ENCODE data around the gene C12orf57.

C12orf57 gene

DNA sequence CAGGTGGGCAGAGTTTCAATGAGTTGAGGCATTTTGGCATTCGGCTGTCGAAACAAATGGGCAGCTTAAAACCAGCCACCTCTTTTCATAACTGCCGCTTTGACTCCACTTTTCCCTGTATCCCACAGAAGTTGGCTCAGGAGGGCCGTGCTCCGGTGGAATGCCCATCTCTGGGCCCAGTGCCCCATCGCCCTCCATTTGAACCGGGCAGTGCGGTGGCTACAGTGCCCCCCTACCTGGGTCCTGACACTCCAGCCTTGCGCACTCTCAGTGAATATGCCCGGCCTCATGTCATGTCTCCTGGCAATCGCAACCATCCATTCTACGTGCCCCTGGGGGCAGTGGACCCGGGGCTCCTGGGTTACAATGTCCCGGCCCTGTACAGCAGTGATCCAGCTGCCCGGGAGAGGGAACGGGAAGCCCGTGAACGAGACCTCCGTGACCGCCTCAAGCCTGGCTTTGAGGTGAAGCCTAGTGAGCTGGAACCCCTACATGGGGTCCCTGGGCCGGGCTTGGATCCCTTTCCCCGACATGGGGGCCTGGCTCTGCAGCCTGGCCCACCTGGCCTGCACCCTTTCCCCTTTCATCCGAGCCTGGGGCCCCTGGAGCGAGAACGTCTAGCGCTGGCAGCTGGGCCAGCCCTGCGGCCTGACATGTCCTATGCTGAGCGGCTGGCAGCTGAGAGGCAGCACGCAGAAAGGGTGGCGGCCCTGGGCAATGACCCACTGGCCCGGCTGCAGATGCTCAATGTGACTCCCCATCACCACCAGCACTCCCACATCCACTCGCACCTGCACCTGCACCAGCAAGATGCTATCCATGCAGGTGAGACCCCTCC is 5.2 kb upstream of the C12orf57 start:
- DNase-seq, result no peak

DNA sequence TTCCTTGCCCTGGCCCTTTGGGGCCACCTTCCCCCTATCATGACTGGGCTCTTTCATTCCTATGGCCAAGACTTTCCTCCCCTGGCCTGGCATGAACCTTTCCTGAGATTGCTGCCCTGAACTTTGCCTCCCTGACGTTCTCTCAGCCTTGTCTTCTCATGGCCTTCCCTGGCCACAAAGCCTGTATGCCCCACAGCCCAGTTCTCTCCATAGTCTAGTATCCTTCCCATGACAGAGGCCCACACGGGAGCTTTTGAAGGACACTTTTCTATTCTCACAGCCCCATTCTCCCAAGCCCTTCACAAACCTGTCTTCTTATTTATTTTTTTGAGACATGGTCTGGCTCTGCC is 4.7 kb upstream of the C12orf57 start:
- no peak for DNase-seq

DNA sequence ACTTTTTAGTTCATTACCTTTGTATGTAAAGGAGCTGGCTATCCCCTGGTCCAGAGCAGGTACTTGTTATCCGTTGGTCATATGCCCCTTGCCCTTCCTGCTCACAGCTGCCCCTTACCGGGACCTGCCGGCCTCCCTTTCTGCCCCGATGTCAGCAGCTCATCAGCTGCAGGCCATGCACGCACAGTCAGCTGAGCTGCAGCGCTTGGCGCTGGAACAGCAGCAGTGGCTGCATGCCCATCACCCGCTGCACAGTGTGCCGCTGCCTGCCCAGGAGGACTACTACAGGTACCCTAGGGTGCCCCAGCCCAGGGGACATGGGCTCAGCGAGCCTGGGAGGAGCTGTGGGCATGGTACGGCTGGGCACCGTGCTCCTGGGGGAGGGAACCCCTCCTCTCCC is 2.6 kb upstream of the C12orf57 start:
- DNase-seq, result no peak

DNA sequence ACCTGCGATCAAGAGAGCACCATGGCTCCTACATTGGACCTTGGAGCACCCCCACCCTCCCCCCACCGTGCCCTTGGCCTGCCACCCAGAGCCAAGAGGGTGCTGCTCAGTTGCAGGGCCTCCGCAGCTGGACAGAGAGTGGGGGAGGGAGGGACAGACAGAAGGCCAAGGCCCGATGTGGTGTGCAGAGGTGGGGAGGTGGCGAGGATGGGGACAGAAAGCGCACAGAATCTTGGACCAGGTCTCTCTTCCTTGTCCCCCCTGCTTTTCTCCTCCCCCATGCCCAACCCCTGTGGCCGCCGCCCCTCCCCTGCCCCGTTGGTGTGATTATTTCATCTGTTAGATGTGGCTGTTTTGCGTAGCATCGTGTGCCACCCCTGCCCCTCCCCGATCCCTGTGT is 2.0 kb upstream of the C12orf57 start:
- DNase-seq, result no peak

DNA sequence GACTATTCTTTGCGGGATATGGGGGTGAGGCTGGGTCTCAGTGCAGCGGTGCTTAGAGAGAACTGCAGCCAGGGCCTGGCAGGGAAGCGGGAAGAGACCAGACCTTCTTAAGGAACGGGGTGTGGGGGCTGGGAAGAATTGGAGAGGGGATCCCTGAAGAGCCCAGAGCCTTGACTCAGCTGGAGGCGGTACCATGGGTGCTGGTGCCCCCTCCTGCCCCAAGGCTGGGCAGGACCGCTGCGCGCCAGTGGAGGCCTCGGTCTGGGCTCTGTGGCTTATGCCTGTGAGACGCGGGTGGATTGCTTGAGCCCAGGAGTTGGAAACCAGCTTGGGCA is 1.5 kb upstream of the C12orf57 start:
- DNase-seq, result no peak

DNA sequence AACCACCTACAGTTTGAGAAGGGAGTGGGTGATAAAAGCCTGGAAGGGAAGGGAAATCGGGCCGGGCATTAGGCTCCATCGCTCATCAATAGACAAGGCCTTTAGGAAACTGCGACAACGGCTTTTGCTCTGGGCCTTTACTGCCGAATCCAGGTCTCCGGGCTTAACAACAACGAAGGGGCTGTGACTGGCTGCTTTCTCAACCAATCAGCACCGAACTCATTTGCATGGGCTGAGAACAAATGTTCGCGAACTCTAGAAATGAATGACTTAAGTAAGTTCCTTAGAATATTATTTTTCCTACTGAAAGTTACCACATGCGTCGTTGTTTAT is 467 bp upstream of the C12orf57 start:
- peak; percentile 97 for DNase-seq

DNA sequence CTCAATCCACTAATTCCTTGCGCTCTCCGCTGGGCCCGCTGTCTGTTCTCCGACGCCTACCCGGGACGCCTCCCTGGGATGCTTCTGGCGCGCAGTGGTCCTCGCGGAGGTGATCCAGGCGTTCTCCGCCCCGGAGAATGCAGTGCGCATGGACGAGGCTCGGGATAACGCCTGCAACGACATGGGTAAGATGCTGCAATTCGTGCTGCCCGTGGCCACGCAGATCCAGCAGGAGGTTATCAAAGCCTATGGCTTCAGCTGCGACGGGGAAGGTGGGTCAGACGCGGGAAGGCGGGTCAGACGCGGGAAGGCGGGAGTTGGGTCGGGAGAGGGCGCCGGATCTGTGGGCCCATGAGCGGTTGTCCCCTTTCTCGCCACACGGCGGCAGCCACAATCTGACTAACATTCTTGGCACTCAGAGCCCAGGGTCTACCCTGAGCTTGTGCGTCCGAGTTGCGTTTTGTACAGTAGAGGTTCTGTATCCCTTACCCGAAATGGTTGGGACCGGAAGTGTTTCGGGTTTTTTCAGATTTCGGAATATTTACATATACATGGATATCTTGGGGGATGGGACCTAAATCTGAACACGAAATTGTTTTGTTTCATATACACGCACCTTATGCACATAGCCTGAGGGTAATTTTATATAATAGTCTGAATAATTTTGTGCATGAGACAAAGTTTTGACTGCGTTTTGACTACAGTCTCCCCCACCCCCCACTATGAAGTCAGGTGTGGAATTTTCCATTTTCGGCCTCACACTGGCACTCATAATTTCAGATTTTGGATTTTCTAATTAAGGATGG is 762 bp downstream of the C12orf57 start:
- DNase-seq, result peak; percentile 97

DNA sequence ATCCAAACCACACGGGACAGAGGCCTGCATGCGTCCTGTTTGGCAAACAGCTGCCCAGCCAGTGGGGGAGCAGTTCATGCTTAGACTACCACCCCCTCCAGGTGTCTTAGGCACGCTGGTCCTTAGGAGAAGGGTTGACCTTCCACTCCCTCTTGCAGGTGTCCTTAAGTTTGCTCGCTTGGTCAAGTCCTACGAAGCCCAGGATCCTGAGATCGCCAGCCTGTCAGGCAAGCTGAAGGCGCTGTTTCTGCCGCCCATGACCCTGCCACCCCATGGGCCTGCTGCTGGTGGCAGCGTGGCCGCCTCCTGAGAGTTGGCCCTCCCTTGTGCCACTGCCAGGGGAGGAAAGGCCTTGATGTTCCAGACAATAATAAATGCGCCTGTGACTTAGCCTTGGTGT is 1.8 kb downstream of the C12orf57 start:
- DNase-seq, result no peak

DNA sequence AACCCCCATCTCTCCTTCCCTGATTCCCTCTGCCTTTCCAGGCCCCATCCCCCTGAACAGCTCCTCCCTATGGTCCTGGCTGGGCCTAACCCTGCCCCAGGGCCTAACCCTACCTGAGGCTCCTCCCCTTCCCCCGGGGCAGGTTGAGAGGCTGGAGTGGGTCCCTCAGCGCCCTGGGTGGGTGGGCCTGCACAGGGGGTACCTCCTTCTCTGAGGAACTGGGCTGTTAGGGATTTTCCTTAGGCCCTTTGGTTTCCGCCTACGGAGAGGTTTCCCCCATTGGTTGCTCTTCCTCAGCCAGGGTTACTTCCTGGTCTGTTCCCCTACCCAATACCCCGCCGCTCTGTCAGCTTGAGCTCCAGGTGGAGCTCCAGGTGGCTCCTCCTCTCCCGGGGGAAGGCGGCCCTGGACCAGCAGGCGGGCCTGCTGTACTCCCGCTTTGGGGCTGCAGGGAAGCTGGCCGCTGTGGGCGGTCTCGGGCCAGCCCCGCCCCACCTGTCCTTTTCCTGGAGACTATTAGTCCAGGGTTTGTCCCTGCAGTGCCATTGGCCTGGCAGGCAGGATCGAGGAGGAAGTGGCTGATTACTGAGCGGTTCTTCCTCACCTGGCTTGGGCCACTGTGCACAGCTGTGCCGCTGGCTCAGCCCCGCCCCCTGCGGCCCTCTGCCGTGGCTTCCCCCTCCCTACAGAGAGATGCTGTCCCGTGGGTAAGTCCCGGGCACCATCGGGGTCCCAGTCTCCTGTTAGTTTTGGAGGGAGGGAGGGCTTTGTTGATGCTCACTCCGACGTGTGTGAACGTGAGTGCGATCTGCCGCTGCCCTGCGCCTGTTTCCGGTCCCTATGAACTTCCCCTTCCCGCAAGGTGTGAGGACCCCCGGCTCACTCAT is 2.5 kb downstream of the C12orf57 start:
- peak; percentile 71 for DNase-seq

DNA sequence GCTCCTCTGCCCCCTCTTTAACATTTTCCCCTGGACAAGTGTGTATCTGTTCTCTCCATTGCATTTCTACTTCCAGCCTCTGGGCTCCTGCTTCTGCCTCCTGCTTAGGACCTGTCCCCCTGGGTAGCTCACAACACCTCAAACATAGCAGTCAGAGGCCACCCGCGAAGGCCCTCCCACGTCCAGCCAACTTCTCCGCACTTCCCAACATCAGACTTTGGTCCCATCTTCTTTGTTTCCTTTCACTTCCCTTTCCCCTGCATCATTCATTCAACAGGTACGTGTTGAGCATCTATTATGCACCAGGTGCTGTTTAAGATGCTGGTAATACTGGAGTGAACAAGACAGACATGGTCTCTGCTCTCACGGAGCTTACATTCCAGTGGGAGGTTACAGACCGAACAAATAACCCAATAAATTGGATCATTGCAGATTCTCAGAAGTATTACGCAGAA is 3.1 kb downstream of the C12orf57 start:
- no peak for DNase-seq

DNA sequence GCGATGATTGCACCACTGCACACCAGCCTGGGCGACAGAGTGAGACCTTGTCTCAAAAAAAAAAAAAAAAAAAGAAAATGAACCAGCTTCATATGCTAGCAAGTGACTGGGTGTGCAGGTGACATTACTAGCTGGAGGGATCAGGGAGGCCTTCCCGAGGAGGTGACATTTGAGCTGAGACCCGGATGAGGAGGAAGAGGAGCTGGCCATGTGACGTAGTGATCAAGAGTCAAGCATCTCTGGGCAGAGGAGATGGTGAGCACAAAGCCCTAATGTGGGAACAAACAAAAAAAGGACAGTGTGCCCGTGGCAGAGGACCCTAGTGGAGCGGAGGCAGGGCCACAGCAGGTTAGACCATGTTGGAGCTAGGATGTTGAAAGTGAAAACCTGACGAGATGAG is 3.8 kb downstream of the C12orf57 start:
- no peak for DNase-seq

DNA sequence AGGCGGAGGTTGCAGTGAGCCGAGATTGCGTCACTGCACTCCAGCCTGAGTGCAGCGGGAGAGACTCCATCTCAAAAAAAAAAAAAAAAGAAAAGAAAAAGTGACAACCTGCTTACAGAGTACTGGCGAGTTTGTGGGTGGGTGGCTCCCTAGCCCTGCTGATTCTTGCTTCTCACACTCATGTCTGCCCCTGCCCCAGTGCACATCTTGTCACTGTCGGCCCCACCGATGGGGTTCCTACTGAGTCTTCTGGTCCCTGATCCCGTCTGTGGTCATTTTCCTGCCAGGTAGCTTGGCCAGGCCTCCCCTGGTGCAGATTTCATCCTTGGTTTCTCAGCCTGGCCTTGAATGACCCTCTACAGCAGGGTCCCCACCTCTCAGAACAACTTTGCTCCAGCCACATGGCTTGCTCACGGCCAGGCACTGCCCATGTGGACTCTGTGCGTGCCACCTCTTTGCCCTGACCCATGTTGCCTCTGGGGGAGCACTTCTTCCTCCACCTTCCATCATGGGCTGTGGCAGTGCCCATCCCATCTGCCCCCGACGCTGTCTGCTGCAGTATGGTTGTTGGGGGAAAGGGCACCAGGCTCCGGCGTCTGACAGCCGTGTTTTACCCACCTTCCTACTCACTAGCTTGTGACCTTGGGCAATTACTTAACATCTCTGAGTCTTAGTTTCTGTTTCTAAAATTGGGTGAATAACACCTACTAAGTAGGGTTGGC is 5.2 kb downstream of the C12orf57 start:
- DNase-seq, result peak; percentile 76

DNA sequence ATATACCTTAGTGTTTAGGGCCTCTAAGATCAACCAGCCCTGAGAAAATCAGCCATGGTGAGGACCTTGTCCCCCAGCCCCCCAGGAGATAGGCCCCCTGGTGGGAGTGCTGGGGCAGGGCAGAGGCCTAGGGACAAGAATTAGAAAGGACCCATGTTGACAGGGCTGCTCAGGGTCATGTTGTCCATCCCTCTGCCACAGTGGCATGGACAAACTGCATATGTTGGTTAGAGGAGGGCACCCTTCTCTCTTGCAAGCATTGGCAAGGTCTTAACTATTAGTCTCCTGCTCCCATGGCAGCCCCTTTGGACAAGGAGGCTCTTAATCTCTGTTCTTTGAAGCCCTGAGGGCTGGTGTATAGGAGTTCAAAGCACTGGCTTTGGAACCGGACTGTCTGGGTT is 6.6 kb downstream of the C12orf57 start:
- DNase-seq, result peak; percentile 81

DNA sequence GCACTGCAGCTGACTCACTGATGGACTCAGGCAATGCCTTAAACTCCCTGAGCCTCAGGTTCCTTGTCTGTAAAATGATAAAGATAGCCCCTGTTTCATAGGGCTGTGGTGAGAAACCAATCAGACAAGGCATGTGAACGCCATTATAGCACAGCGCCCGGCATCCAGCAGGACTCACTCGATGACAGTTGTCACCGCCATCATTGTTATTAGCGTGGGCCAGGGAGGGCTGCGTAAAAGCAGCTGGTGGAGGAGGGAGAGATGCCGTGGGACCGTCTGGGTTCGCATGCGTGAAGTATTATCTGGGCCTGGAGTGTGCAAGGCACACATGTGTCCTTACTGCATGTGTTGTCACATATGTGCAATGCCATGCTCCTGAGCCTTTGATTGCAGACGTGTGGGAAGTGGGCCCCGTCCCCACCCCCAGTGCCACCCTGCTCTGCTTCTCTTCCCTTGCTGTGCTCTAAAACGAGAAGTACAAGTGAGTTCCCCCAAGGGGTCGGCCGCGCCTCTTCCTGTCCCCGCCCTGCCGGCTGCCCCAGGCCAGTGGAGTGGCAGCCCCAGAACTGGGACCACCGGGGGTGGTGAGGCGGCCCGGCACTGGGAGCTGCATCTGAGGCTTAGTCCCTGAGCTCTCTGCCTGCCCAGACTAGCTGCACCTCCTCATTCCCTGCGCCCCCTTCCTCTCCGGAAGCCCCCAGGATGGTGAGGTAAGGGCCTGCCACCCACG is 7.2 kb downstream of the C12orf57 start, which contains the start of gene PTPN6:
Gene PTPN6, plus strand, starts transcription at position 546 of the 730 bp plus-strand sequence. Its CDS starts 157 bp downstream, at position 703.
- DNase-seq, result peak; percentile 95

DNA sequence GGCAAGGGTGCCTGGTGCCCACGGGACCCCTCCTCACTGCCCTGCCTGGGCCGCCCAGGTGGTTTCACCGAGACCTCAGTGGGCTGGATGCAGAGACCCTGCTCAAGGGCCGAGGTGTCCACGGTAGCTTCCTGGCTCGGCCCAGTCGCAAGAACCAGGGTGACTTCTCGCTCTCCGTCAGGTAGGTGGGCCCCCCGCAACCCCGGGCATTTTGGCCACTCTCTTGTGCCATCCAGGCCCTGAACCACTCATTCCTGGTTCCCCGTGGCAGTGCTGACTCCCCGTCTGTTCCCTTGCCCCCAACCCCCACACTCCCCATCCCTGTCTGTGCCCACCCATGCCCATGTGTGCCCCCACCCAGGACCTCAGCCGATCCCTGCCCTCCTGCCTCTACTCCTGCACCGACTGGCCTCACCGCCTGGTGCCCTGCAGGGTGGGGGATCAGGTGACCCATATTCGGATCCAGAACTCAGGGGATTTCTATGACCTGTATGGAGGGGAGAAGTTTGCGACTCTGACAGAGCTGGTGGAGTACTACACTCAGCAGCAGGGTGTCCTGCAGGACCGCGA is 7.8 kb downstream of the C12orf57 start:
- DNase-seq, result peak; percentile 40

DNA sequence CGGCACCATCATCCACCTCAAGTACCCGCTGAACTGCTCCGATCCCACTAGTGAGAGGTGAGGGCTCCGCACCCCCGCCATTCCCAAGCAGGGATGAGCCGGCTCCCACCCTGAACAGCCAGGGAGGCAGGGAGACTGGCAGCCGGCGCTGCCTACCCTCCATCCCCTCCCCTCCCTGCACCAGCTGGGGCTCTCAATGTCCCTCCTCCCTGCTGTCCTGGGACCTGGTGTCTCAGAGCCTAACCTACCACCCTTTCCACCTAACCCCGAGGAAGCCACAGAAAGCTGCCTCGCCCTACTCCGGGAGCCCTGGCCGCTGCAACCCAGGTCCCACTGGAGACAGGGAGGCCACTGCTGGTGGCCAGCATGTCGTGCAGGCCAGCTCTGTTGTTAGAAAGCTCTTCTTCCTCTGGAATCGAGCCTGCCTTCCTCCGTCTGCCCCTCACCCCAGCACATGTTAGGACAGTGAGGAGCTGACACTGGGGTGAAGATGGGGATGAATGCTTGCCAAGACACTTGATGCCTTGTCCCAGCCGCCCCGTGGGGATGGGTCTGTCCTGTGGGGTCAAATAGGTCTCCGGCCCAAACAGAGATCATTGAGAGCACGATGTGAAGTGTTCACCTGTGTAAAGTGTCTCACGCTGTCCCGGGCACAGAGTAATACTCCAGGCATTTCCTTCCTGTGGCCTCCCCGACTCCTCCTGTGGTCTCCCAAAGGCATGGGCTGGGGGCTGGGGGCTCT is 8.5 kb downstream of the C12orf57 start:
- peak; percentile 47 for DNase-seq

DNA sequence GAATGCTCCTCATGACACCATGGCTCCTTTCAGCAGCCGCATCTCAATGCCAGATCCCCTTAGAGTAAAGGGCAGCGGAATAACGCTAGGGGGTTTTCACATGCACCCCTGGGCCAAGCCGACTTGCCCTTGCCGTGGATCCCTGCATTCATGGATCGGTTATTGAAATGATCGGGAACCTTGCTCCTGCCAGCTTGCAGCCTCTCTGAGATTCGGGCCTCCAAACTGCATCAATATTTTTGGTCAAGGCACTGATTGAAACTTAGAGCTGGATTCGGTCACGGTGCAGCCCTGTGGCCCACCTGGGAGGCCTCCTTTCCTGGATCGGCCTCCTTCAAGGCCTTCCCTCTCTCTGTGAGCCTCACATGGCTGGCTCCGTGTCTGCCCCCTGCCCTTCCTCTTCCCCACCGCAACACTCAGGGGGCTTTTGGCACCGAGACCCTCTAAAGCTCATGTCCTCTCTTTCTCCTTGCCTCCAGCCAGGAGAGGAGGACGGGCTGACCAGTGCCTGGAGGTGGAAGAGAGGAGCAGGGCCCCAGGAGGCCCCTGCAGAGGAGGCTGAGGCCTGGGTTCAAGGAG is 9.1 kb downstream of the C12orf57 start:
- DNase-seq, result peak; percentile 40

DNA sequence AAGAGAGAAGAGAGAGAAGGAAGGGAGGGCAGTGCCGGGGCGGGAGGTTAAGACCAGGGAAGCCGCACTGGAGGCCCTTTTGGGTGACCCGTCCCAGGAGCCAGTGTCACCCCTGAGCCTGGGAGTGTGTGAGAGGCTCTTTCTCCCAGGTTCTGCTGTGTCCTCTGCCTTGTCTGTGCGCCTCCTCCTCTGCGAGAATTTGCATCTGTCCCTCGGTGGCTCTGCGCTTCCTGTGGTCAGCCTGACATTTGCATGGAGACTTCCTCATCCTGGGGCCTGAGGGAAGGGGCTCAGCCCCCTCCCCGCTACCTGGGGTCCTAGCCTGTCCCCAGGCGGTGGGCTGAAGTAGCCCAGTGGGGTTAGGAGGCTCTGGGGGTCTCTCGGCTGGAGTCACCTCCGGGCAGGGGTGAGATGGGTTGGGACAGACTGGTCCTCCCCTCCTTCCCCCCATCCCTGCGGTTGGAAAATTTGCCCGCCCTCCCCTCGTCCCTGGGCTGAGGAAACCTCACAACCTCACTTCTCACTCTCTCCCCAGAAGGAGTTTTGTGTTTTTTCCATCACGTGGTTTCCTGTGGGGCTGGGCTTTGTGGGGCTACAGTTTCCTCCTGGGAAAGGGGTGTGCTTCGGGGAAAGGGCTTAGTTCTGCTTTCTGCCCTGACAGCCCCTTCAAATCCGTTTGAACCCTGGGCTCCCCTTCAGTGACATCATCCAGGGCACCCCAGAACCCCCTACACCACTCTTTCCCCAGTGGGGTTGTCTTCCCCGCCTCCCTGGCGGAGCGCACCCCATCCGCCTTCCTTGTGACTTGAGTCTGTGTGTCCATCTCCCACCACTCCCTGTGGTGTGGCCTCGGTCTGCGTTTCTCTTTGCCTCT is 9.9 kb downstream of the C12orf57 start:
- peak; percentile 98 for DNase-seq

Data from hematopoietic multipotent progenitor cell treated with erythropoietin and hydrocortisone succinate and interleukin-3 and kit ligand, for 4 days (in vitro differentiated cells).